GM11168 (cell line): ENCODE data around the gene TYR.
"Not testable (repeated sequence)": the region's sequence is repeated elsewhere in the genome, so short reads cannot be mapped to it uniquely, and the experiment has no call there.

ENCODE experiments used
- in situ Hi-C: fragments of 300-500 bp; cut with MboI; formaldehyde crosslinking; loops from one replicate; pipeline ENCODE4 v1.12.0; 2022; ENCODE audit warnings: low sequenced_read_pairs; ENCODE audit not compliant: unreplicated experiment

TYR gene

DNA sequence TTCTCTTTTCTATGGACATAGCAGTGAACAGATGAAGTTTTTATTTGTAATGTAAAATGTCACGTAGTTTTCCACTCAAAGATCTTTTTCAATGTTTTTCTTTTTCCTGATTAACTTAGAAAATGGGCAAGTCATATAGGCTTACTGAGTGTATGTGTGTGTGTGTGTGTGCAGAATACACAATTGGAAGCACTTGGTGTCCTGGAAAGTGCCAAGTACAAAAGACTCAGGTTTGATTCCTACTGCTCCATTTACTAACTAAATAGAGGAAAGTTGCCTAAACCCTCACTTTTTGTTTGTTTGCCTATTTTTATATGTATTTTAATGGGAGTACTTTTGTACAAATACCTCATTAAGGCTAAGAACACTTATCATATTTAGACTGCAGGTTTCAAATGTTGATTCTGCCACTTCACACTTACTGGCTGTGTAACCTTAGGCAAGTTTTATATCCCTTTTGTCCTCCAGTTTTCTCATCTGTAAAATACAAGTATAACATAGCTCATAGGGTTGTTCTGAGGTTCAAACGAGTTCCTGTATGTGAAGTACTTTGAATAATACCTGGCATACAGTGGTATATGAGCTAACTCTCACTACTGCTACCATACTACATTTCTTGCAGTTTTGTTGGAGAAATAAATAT is 90.1 kb downstream of the TYR start:
- in situ Hi-C loops: no loop called here

DNA sequence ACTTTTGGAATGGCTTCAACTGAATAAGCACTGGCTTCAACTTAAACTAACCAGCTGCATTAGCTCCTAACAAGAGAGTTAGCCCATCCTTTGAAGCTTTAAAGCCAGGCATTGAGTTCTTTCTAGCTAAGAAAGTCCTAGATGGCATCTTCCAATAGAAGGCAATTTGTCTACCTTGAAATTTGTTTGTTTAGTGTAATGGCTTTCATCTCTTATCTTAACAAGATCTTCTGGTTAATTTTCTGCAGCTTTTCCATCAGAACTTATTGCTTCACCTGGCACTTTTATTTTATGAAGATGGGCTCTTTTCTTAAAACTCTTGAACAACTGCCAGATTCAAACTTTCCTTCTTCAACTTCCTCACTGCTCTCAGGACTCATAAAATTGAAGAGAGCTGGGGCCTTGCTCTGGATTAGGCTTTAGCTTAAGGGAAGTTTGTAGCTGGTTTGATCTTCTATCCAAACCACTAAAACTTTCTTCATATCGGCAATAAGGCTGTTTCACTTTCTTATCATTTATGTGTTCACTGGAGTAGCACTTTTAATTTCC is 94.9 kb downstream of the TYR start:
- in situ Hi-C loops: not testable (repeated sequence)

DNA sequence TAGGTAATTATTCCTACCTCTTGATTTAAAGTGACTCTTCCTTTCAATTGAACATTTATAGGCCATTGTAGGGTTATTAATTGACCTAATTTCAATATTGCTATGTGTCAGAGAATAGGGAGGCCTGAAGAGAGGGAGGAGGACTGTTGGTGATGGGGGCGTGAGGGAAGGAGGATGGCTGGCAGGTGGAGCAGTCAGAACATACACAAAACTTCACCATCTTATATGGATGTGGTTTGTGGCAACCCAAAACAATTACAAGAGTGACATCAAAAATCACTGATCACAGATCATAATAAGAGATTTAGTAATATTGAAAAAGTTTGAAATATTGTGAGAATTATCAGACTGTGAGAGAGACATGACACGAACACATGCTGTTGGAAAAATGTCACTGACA is 95.5 kb downstream of the TYR start:
- in situ Hi-C loops: not testable (repeated sequence)

DNA sequence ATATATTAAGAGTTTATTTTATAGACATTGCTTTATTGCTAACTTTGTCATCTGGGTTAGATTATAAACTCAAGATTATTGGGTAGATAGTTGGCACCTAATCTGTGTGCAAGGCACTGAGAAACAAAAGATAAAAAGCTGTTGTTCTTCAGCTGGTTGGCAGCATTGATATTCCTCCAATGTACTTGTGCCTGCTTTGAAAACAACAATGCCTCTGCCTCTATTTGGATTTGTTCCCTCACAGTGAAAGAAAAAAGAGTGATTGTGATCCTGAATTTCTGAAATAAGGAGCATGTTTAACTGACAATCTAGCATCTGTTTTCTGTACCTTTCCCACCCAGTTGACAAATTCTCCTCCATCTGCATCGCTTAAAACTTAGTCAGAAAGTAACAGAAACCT is 98.3 kb downstream of the TYR start:
- in situ Hi-C loops: no loop called here

DNA sequence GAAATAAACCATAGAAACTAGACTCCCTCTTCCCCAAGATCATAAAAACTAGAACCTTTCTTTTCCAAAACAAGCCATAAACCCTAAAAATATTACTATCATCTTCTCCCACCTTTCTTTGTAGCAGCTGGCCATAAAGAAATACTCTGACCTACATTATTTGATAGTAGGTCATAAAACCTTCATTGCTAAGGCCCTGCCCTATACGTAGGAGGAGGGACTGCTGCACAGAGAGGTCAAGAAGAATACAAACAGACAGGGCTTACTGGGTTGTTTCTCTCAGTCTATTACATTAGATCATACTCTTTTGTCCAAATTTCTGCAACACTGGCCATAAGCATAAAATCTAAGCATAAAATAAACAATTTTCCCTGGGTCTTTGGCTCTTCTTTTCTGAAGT is 101.5 kb downstream of the TYR start:
- in situ Hi-C loops: no loop called here

DNA sequence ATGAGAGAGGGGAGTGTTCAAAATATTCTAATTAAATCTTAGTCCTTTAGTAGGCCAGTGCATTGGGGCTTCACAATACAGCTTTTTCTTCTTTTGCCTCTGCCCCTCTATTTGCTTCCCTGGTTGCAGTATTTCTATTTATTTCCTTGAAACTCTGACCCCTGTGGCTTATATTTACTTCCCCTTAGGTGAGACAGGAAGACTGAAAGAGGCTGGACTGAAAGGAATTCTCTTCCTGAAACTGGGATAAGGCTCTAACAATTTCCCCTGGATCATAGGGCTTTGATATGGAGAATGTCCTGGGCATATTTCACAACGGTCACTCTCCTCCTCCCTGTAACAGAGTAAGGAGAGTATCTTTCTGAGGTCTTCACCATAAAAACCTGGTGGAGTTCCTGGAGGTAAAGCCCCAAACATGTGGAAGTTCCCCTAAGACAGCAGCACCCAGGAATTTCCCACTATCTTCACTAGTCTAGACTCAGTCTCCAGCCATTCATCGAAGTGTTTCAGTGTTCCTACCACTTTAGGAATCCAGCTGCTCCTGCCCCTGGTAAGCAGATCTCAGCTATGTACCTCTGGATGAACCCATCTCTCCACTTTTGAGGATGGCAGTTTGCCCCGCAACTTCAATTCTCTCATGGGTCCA is 103.5 kb downstream of the TYR start:
- in situ Hi-C loops: not testable (repeated sequence)

DNA sequence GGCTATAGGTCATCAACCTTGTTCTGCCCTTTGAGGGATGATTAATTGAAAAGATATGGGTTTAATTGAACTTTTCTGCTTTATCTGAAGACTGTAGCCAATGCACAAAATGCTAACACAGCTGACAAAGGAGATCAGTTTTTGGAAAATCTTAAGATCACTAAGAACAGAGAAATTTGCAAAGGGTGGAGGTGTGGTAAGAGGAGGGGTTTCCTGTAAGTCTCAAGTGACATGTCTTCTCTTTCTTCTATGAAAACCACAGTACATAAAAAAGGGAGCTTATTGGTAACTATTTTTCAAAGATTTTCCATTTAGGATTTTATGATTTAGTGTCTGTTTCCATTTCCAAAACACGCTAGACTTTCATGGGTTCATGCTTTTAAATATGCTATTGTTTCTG is 108.9 kb downstream of the TYR start:
- in situ Hi-C loops: not testable (repeated sequence)

DNA sequence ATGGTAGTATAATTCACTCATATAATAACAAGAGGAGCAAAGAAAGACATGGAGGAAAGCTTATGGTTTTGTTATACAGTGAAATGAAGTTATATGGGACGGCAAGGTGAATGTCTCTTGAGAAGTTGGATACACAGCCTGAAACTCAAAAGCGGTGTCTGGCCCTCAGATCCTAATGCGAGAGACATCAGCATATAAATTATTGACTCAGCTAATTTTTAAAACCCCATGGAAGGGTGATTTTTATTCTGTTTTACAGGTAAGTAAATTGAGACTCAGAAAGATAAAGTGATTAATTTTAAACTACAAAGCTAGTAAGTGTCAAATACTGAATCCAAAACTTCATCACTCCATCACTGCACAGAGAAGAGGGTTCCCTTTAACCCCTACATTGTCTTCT is 110.3 kb downstream of the TYR start:
- in situ Hi-C loops: not testable (repeated sequence)

DNA sequence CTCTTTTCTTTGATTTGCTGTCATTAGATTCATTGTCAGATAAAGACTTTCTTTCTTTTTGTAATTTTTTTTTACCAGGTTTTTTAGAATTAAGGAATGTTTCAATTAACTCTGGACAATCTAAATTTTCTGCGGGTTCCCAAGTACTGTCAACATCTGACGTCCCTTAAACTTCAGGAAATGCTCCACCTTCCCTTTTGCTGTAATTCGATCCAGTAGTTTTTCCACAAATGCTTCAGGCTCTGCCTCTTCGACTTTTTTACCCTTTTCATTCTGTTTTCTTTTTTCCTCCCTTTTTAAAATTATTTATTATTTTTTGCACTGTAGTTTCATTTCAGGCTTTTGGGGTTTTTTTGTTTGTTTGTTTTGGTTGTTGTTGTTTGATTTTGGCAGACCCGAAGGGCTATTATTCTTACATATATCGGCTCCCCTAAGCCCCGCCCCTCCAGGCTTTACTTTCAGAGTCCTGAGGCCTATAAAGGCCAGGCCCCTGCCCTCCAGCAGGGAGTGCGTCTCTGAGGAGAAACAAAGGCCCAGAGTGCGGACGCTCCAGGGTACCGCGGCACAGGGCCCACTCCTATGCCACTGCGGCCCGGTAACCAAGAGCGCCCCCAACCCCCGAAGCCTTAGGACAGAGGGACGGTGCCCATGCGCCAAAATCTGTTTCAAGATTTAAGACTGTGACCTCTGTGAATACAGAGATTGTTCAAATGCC is 116.4 kb downstream of the TYR start:
- in situ Hi-C loops: no loop called here

DNA sequence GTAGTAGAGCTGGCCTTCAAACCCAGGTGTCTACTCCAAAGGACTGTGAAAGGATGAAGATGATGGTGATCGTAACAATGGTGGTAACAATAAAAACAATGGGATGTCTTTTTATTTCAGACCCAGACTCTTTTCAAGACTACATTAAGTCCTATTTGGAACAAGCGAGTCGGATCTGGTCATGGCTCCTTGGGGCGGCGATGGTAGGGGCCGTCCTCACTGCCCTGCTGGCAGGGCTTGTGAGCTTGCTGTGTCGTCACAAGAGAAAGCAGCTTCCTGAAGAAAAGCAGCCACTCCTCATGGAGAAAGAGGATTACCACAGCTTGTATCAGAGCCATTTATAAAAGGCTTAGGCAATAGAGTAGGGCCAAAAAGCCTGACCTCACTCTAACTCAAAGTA is 117.3 kb downstream of the TYR start:
- in situ Hi-C loops: not testable (repeated sequence)

DNA sequence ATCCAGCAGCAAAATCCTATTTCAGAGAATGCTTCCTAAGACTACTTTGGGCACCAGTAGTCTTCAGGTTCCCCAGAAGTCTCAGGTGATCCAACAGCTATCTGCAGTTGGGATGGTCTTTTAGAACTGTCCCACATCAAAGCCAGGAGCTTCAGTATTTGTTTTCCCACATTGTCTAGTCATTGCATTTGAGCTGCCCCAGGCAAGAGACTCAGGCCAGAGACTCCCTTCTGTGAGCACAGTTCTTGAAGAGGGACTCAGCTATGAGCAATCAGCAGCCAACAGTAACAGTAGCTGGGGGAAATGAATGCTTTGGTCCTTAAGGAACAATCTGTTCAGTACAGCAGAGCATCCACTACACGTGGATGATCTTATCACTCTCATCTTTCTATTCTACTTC is 125.4 kb downstream of the TYR start:
- in situ Hi-C loops: not testable (repeated sequence)

DNA sequence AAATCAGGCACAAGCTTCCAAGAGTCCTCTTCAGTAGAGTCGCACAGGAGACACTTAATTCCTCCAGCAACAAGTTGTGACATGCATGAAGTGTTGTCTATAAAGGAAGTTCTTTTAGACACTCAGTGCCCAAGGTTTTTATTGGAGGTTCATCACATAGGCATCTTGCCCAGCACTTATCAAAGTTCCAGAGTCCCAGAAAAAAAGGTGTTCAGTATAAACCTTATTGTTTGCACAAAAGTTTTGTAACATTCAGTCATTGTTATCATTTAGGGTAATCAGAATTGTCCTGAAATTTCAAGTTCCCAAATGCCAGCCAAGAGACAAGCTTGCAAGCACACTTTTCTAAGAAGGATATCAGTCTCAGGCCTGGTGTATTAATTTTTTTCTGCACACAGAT is 130.6 kb downstream of the TYR start:
- in situ Hi-C loops: not testable (repeated sequence)

DNA sequence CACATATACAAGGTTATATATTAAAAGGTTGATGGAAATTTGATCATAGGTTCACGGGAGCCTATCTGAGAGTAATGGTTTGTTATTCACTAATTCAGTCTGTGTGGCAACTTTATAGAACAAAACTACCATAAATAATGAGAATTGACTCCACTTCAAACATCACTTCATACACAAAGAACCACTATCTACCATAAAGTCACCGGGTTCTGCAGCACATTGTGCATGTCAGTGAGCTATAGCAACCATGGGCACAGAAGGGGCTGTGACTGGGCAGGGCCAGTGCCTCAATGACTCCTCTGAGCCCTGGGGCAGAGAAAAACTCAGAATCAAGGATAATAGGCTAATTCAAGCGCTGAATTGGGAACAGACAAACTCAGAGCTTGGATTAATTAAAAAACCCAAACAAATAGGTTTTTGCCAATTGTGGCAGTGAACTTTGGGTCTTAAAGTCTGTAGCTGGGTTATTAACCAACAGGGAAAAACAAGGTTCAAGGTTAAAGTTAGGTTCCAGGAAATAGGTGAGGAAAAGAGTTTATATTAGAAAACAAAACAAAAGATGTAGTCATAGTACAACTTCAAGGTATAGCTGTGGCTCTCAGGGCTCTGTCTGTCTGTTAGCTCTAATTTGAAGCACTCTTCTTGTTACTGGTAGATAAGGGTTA is 131.8 kb downstream of the TYR start:
- in situ Hi-C loops: not testable (repeated sequence)

DNA sequence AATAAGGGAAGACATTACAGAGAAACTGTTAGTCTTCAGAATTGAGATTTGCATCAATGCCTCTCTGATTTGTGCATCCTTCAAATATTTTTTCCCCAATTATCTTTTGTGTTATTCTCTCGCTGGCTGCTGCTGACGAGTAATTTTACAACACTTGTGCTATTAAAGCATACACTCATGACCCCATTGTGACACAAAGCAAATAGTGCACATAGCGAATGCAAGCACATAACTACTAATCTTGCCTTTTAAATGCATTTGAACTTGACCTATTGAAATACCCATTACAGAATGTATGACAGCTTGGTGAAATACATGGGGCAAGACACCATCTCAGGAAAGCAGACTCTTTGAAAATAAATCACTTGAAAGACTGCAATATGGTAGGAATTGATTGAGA is 132.9 kb downstream of the TYR start:
- in situ Hi-C loops: not testable (repeated sequence)

DNA sequence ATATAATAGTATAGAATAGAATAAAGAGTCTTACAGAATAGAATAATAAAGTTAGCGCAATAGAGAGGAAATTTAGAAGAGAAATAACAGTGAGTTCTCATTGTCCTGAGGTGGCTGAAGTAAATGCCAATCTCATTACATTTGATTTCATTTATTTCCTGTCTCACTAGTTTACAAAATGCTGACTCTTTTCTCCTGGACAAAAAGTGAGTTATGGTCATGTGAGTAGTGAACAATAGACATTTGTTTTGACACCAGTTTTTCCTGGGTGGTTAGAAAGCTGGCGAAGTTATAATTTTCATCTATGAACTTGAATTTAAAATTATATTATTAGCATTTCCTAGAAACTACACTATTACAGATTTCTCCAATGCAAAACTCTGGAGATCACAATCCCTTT is 143.7 kb downstream of the TYR start:
- in situ Hi-C loops: no loop called here

DNA sequence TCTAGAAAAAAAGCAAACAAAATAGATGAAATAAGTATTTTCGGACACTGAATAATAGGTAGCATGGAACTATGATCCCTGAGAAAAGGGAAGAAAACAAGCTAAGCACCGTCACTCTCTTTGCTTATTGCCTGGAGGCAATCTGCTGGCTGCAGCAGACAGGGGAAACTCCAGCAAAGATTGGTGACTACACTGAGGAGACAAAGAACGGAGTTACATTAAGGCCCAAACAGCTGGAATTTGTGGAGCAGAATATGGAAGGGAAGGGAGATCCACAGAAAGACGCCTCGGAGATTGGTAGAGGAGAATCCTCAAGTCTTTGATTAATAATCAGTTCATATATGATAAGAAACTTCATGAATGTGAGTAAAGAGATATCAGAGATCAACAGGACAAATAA is 150.2 kb downstream of the TYR start:
- in situ Hi-C loops: no loop called here

DNA sequence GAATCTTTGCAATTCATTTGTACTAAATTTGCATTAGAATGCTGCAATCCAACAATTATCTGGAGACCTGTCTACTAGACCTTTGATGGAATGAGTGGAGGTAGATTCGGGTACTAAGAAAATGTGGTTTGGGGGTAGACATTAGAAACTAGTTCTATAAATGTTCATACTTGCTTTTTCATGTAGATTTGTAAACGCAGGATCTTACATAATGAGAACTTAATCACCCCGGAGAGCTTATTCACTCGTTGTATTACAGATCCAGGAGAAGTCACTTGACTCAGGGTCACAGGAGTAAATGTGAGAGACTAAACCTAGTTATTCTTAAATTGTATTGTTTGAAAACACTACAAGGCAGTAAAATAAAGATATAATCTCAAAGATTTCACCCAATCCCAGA is 154.3 kb downstream of the TYR start:
- in situ Hi-C loops: not testable (repeated sequence)

DNA sequence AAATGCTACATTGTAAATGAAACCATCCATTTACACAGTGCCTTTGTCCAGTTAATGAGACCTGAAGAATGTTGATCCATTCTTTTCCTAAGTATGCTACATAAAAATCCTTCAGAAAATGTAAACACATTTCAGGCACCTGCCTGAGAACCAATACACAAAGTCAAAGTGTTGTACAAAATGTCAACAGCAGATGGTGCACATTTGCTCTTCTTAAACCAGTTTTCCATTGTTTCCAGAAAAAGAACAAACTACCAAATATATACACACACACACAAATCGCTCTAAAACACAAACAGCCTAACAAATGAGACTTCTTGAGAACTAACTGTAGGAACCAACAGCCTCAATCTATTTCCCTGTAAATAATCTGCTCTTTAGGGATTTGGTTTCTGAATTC is 156.0 kb downstream of the TYR start:
- in situ Hi-C loops: not testable (repeated sequence)

DNA sequence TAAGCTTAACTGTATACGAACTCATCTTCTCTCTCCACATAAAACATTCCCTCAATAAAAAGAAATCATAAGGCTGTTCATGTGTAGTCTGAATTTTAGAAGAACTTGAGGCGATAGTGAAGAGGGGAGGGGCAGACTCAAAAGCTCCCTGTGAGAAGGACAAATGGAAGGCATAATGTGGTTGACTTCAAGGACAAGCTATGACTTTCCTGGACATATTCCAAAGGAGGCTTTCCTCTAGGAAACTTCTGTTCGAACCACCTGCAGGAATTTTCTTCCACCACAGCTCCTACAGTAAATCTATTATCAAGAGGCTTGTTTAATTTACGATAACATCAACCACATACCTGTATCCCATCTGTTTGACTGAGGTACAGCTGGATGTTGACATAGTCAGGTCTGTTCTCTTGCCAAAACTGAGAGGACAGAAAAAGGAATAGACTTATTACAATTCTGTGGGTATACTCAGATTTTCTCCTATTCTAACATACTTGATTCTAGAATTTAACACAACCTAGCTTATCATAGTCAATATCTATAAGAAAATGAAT is 159.5 kb downstream of the TYR start:
- in situ Hi-C loops: not testable (repeated sequence)

DNA sequence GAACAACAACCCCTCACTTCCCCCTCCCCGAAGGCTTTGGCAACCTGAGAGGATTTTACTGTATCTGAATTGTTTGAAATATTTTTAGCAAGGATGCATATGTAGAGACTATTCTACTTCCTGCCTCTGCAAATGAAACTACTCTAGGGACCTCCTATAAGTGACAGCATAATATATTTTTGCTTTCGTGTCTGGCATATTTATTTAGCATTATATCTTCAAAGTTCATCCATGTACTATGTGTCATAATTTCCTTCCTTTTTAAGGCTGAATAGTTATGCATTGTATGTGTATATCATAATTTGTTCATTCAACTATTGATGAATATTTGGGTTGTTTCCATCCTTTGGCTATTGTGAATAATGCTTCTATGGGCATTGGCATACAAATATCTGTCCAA is 160.4 kb downstream of the TYR start:
- in situ Hi-C loops: not testable (repeated sequence)

DNA sequence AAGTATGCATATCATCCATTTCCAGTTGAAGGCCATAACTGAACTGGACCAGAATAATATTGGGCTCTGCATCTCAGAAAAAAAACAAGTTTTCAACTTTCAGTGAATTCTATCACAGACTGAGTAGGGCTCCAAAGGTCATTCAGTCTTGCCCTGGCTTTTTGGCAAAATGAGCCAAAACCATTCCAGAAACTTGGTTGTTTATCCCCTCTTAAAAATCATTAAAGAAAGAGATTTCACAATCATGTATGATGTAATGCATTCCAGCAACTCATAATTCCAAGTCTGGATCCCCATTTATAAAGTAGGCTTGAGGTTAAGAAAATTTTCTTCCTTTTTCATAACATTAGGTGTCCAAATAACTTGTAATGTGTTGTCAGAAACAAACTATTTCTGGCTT is 162.8 kb downstream of the TYR start:
- in situ Hi-C loops: not testable (repeated sequence)
